Measurements from ENCODE around the gene FRMD4A. TPM values are rescaled to one million over a fixed set of nuclear protein-coding genes. Genes with fewer than 3 reads are reported as not detected.
A peak's percentile ranks its signal among the peaks of the same experiment; 100 is the strongest.

Gene FRMD4A
- total and polyA plus RNA-seq, 5 donors from 2014 or later, result 0.34 to 2.4 (median 0.54) TPM

DNA sequence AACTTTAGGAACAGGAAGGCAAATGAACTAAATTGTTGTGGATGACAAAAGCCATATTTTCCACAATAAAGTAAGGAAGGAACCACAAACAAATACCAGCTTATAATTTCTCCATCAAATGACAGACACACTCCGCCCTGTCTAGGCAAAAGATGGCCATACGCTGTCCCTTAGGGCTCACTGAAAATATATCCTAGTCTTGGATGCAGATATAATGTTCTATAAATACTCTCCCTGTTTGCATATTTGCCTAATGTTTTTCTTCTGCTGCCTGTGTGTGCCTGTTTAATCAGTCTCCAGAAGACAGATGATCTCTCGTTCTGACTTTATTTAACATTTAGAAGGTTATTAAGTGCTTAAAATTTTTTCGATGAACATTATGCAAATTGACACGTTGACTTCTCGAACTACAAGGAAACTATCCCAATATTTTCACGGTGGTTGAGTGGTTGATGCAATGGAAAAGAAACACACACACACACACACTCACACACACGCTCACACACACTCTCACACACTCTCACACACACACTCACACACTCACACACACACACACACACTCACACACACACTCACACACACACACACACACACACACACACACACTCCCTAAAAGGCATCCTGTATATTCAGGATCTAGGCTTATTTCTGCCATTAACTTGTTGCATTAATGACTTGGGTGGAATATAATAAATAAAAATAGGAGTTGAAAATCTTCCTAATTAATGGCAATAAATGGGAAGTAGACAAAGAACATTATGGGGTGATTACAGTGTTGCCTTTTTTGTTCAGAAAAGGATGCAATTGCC, 446.9 kb downstream of the FRMD4A start:
- Histone ChIP-seq H3K36me3 (ENCODE audit: control insufficient read depth, insufficient read depth, low read length) (no peaks in the 10 kb centered on the region), H3K27ac (ENCODE audit: insufficient read depth, low read length, poor library complexity, severe bottlenecking) (no peak overlapping the region), H3K9me3 (ENCODE audit: control insufficient read depth in 2 of 2, low read length in 2 of 2) (no peaks in the 10 kb centered on the region), H3K4me1 (ENCODE audit: control insufficient read depth, insufficient read depth, low read length, poor library complexity, severe bottlenecking) (no peaks in the 10 kb centered on the region), H3K4me3 (ENCODE audit: low read depth, low read length) (no peak overlapping the region), H3K27me3 (ENCODE audit: control insufficient read depth, insufficient read depth, low read length) (peaks cover 2% of the 10 kb centered on the region)
- Mint-ChIP-seq H3K36me3 (no peaks in the 10 kb centered on the region), H3K4me3 (no peak overlapping the region), H3K27me3 (peaks cover 10% of the 10 kb centered on the region), H3K4me1 (peaks cover 0 to 13% (median 4%) of the 10 kb centered on the region in 4 donors), H3K27ac (no peak overlapping the region), H3K9me3 (no peaks in the 10 kb centered on the region)
- DNase-seq (no peak), ATAC-seq (ENCODE audit: low read depth in 2 of 2) (no peak)

DNA sequence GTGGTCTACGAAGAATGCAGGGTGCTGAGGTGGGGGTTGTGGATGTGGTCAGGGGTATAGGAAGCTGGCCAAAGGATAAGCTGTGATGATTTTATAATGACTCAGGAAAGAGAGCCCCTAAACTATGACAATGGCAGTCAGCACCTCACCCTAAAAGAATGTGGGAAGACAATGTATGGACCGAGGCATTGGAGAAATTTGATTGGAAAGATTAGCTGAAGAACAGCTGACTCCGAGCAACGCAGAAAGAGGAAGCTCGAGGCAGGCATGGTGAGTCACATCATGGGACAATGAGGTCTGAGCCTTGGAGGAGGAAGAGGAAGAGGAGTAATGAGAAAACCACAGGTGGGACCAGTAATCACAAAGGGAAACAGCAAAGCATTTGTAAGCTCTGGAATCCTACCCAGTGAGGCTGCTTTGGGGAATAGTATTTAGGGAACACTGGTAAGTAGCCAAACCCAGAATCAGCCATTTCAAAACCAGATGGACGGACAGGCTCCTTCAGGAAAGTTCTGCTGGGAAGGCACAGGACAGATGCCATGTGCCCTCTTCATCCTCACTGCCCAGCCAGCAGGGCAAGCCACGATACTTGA, 448.5 kb downstream of the FRMD4A start:
- Mint-ChIP-seq H3K4me1 (peaks cover 0 to 7% (median 3%) of the 10 kb centered on the region in 4 donors), H3K36me3 (no peaks in the 10 kb centered on the region), H3K9me3 (no peaks in the 10 kb centered on the region), H3K27me3 (no peaks in the 10 kb centered on the region), H3K27ac (no peak overlapping the region), H3K4me3 (no peak overlapping the region)
- H3K27me3 ChIP-seq (ENCODE audit: control insufficient read depth, insufficient read depth, low read length), result no peaks in the 10 kb centered on the region
- H3K9me3 ChIP-seq (ENCODE audit: control insufficient read depth in 2 of 2, low read length in 2 of 2), result no peaks in the 10 kb centered on the region
- ATAC-seq (ENCODE audit: low read depth in 2 of 2) (peak in 1 of 2 donors; percentile 43), DNase-seq (no peak)
- H3K36me3 ChIP-seq (ENCODE audit: control insufficient read depth, insufficient read depth, low read length), result no peaks in the 10 kb centered on the region
- no peaks in the 10 kb centered on the region for H3K4me1 ChIP-seq (ENCODE audit: control insufficient read depth, insufficient read depth, low read length, poor library complexity, severe bottlenecking)
- H3K27ac ChIP-seq (ENCODE audit: insufficient read depth, low read length, poor library complexity, severe bottlenecking), result no peak overlapping the region
- H3K4me3 ChIP-seq (ENCODE audit: low read depth, low read length), result no peak overlapping the region

GRCh38 chr10:13880760-13881159, 450.0 kb downstream of the FRMD4A start:
- H3K4me3 Mint-ChIP-seq, result no peak overlapping the region
- no peaks in the 10 kb centered on the region for H3K27me3 ChIP-seq (ENCODE audit: control insufficient read depth, insufficient read depth, low read length)
- no peak overlapping the region for H3K27ac Mint-ChIP-seq
- H3K4me3 ChIP-seq (ENCODE audit: low read depth, low read length), result no peak overlapping the region
- H3K36me3 ChIP-seq (ENCODE audit: control insufficient read depth, insufficient read depth, low read length), result no peaks in the 10 kb centered on the region
- no peaks in the 10 kb centered on the region for H3K9me3 Mint-ChIP-seq
- no peaks in the 10 kb centered on the region for H3K27me3 Mint-ChIP-seq
- H3K27ac ChIP-seq (ENCODE audit: insufficient read depth, low read length, poor library complexity, severe bottlenecking), result no peak overlapping the region
- H3K4me1 ChIP-seq (ENCODE audit: control insufficient read depth, insufficient read depth, low read length, poor library complexity, severe bottlenecking), result no peaks in the 10 kb centered on the region
- H3K4me1 Mint-ChIP-seq, result peaks cover 0 to 3% (median 0%) of the 10 kb centered on the region in 4 donors
- ATAC-seq (ENCODE audit: low read depth in 2 of 2) (no peak), DNase-seq (no peak)
- H3K36me3 Mint-ChIP-seq, result no peaks in the 10 kb centered on the region
- no peaks in the 10 kb centered on the region for H3K9me3 ChIP-seq (ENCODE audit: control insufficient read depth in 2 of 2, low read length in 2 of 2)

- H3K4me1 Mint-ChIP-seq, result peaks cover 0 to 10% (median 3%) of the 10 kb centered on the region in 4 donors
- H3K27me3 ChIP-seq (ENCODE audit: control insufficient read depth, insufficient read depth, low read length), result no peaks in the 10 kb centered on the region
- ATAC-seq (ENCODE audit: low read depth in 2 of 2) (no peak), DNase-seq (no peak)
- no peak overlapping the region for H3K27ac ChIP-seq (ENCODE audit: insufficient read depth, low read length, poor library complexity, severe bottlenecking)
- H3K4me3 ChIP-seq (ENCODE audit: low read depth, low read length), result no peak overlapping the region
- no peaks in the 10 kb centered on the region for H3K4me1 ChIP-seq (ENCODE audit: control insufficient read depth, insufficient read depth, low read length, poor library complexity, severe bottlenecking)
- H3K27me3 Mint-ChIP-seq, result peaks cover 4% of the 10 kb centered on the region
- H3K9me3 ChIP-seq (ENCODE audit: control insufficient read depth in 2 of 2, low read length in 2 of 2), result no peaks in the 10 kb centered on the region
- no peaks in the 10 kb centered on the region for H3K36me3 ChIP-seq (ENCODE audit: control insufficient read depth, insufficient read depth, low read length)
- H3K9me3 Mint-ChIP-seq, result peaks cover 0 to under 1% (median 0%) of the 10 kb centered on the region in 7 donors
- no peaks in the 10 kb centered on the region for H3K36me3 Mint-ChIP-seq
- H3K27ac Mint-ChIP-seq, result no peak overlapping the region
- H3K4me3 Mint-ChIP-seq, result no peak overlapping the region
Measured at GRCh38 chr10:13877154-13877909, 453.4 kb downstream of the FRMD4A start.

GRCh38 chr10:13873196-13873595, 457.5 kb downstream of the FRMD4A start:
- no peaks in the 10 kb centered on the region for H3K4me1 ChIP-seq (ENCODE audit: control insufficient read depth, insufficient read depth, low read length, poor library complexity, severe bottlenecking)
- ATAC-seq (ENCODE audit: low read depth in 2 of 2) (no peak), DNase-seq (no peak)
- H3K36me3 ChIP-seq (ENCODE audit: control insufficient read depth, insufficient read depth, low read length), result no peaks in the 10 kb centered on the region
- H3K9me3 Mint-ChIP-seq, result peaks cover 0 to 2% (median 0%) of the 10 kb centered on the region in 7 donors
- H3K9me3 ChIP-seq (ENCODE audit: control insufficient read depth in 2 of 2, low read length in 2 of 2), result no peaks in the 10 kb centered on the region
- no peaks in the 10 kb centered on the region for H3K27me3 ChIP-seq (ENCODE audit: control insufficient read depth, insufficient read depth, low read length)
- peaks cover 8% of the 10 kb centered on the region for H3K27me3 Mint-ChIP-seq
- H3K4me3 ChIP-seq (ENCODE audit: low read depth, low read length), result no peak overlapping the region
- no peak overlapping the region for H3K4me3 Mint-ChIP-seq
- no peak overlapping the region for H3K27ac ChIP-seq (ENCODE audit: insufficient read depth, low read length, poor library complexity, severe bottlenecking)
- no peaks in the 10 kb centered on the region for H3K36me3 Mint-ChIP-seq
- H3K4me1 Mint-ChIP-seq, result peaks cover 0 to 16% (median 3%) of the 10 kb centered on the region in 4 donors
- no peak overlapping the region for H3K27ac Mint-ChIP-seq

DNA sequence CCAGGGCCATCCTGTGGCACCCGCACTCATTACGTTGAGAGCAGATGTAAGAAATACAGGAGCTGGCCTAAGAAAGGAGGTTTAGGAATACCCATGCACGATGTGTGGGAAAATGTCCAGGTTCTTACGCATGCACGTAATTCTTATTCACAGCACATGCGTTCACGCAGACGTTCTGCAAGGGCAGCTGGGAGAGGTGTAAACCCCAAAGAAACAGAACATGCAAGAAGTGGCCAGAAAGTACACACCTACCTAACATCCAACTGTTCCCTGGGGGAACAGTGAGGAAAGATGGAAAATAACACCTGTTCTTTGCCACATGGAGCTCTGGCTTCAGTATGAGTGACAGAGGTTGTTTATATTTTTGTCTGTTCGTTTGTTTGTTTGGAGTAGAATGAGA, 458.3 kb downstream of the FRMD4A start:
- Mint-ChIP-seq H3K4me3 (no peak overlapping the region), H3K4me1 (peaks cover 0 to 16% (median 3%) of the 10 kb centered on the region in 4 donors), H3K36me3 (no peaks in the 10 kb centered on the region), H3K27me3 (peaks cover 8% of the 10 kb centered on the region), H3K9me3 (peaks cover 0 to 2% (median 0%) of the 10 kb centered on the region in 7 donors), H3K27ac (peak overlapping the region in 1 of 3 donors; percentile 33)
- H3K9me3 ChIP-seq (ENCODE audit: control insufficient read depth in 2 of 2, low read length in 2 of 2), result no peaks in the 10 kb centered on the region
- H3K4me3 ChIP-seq (ENCODE audit: low read depth, low read length), result no peak overlapping the region
- no peaks in the 10 kb centered on the region for H3K4me1 ChIP-seq (ENCODE audit: control insufficient read depth, insufficient read depth, low read length, poor library complexity, severe bottlenecking)
- no peak overlapping the region for H3K27ac ChIP-seq (ENCODE audit: insufficient read depth, low read length, poor library complexity, severe bottlenecking)
- DNase-seq, result no peak
- H3K36me3 ChIP-seq (ENCODE audit: control insufficient read depth, insufficient read depth, low read length), result no peaks in the 10 kb centered on the region
- H3K27me3 ChIP-seq (ENCODE audit: control insufficient read depth, insufficient read depth, low read length), result no peaks in the 10 kb centered on the region
- no peak for ATAC-seq (ENCODE audit: low read depth in 2 of 2)

- Histone ChIP-seq H3K4me1 (ENCODE audit: control insufficient read depth, insufficient read depth, low read length, poor library complexity, severe bottlenecking) (no peaks in the 10 kb centered on the region), H3K27ac (ENCODE audit: insufficient read depth, low read length, poor library complexity, severe bottlenecking) (no peak overlapping the region), H3K36me3 (ENCODE audit: control insufficient read depth, insufficient read depth, low read length) (no peaks in the 10 kb centered on the region), H3K4me3 (ENCODE audit: low read depth, low read length) (no peak overlapping the region), H3K27me3 (ENCODE audit: control insufficient read depth, insufficient read depth, low read length) (no peaks in the 10 kb centered on the region), H3K9me3 (ENCODE audit: control insufficient read depth in 2 of 2, low read length in 2 of 2) (no peaks in the 10 kb centered on the region)
- Mint-ChIP-seq H3K4me3 (no peak overlapping the region), H3K9me3 (peaks cover 0 to 2% (median 0%) of the 10 kb centered on the region in 7 donors), H3K4me1 (peaks cover 0 to 16% (median 3%) of the 10 kb centered on the region in 4 donors), H3K27me3 (peaks cover 8% of the 10 kb centered on the region), H3K36me3 (no peaks in the 10 kb centered on the region), H3K27ac (no peak overlapping the region)
- ATAC-seq (ENCODE audit: low read depth in 2 of 2) (no peak), DNase-seq (no peak)
Measured at GRCh38 chr10:13871776-13872175, 458.9 kb downstream of the FRMD4A start.
